GM12878 (cell line): ENCODE measurements around the gene TYSND1. TPM values are rescaled to one million over a fixed set of nuclear protein-coding genes. Genes with fewer than 3 reads are reported as not detected.

Experiments
- polyA plus RNA-seq, 11 experiments: library from polyadenylated mRNA; depleted of rRNA in 4 of 11; unstranded in 6 of 11; stranded (reverse) in 5 of 11; fragments of >200 nt; fragmentation: Nextera tagmentation in 4 of 11; fragmentation: Illumina TruSeq in 1 of 11; extraction: Ambion mirVana in 4 of 11; extraction: Trizol in 1 of 11; gene quantifications; 1 replicate in 1 of 11; 2 replicates in 10 of 11; pipeline versions ENCODE4 v1.2.1 to v1.2.3, GENCODE V29; 2011 to 2016; ENCODE audit warnings: inconsistent platforms in 2 of 11, missing spikeins in 2 of 11, low read depth in 1 of 11
- total RNA-seq, 4 experiments: library from RNA; depleted of rRNA in 3 of 4; stranded (reverse); fragments of >200 nt in 3 of 4; fragmentation: Illumina TruSeq in 1 of 4; extraction: Trizol in 1 of 4; gene quantifications; 2 replicates each; pipeline versions ENCODE4 v1.2.1 to v1.2.3, GENCODE V29; 2013 to 2021

Gene TYSND1
- total and polyA plus RNA-seq, 10 of the 15 experiments (the other 5 are each of a cell fraction or from before 2014, with no cell fraction given): 1.9 to 21.4 (median 12.0) TPM

Other genes with a start within 250 kb of the TYSND1 start
- not detected in 2 replicates for gene MACROH2A2, start 93.9 kb downstream of the TYSND1 start, total RNA-seq (2014; rRNA removed)
- not detected in 2 replicates for gene MACROH2A2, start 93.9 kb downstream of the TYSND1 start, total RNA-seq (2014; rRNA removed; fragmentation: Illumina TruSeq; extraction: Trizol)
- gene MACROH2A2, start 93.9 kb downstream of the TYSND1 start, total RNA-seq (2021): not detected in 2 replicates
- gene MACROH2A2, start 93.9 kb downstream of the TYSND1 start, polyA plus RNA-seq (2011; rRNA removed): 0.14 and 0.26 TPM in 2 replicates
- gene MACROH2A2, start 93.9 kb downstream of the TYSND1 start, polyA plus RNA-seq (2014; fragmentation: Illumina TruSeq; extraction: Trizol): not detected in 2 replicates
- not detected for gene MACROH2A2, start 93.9 kb downstream of the TYSND1 start, polyA plus RNA-seq (2014; fragmentation: Nextera tagmentation; extraction: Ambion mirVana)
- not detected in 2 replicates for gene MACROH2A2, start 93.9 kb downstream of the TYSND1 start, polyA plus RNA-seq (2014; rRNA removed)
- gene MACROH2A2, start 93.9 kb downstream of the TYSND1 start, polyA plus RNA-seq (2016; fragmentation: Nextera tagmentation; extraction: Ambion mirVana): under 1 TPM in 1 of 2 experiments, not detected in 1; 0.24 TPM
- 13.7 and 14.6 TPM in 2 replicates for gene AIFM2, start 13.9 kb downstream of the TYSND1 start, total RNA-seq (2014; rRNA removed)
- gene AIFM2, start 13.9 kb downstream of the TYSND1 start, total RNA-seq (2014; rRNA removed; fragmentation: Illumina TruSeq; extraction: Trizol): 12.1 and 12.6 TPM in 2 replicates
- 20.4 and 20.5 TPM in 2 replicates for gene AIFM2, start 13.9 kb downstream of the TYSND1 start, total RNA-seq (2021)
- gene AIFM2, start 13.9 kb downstream of the TYSND1 start, polyA plus RNA-seq (2011; rRNA removed): 11.7 and 17.5 TPM in 2 replicates
- gene AIFM2, start 13.9 kb downstream of the TYSND1 start, polyA plus RNA-seq (2014; fragmentation: Illumina TruSeq; extraction: Trizol): 5.7 and 12.2 TPM in 2 replicates
- 1 to 10 TPM; 4.5 to 8.0 TPM for gene AIFM2, start 13.9 kb downstream of the TYSND1 start, polyA plus RNA-seq (2014; fragmentation: Nextera tagmentation; extraction: Ambion mirVana)
- 20.3 and 24.5 TPM in 2 replicates for gene AIFM2, start 13.9 kb downstream of the TYSND1 start, polyA plus RNA-seq (2014; rRNA removed)
- gene AIFM2, start 13.9 kb downstream of the TYSND1 start, polyA plus RNA-seq (2016; fragmentation: Nextera tagmentation; extraction: Ambion mirVana): 10 to 100 TPM; 26.8 to 30.8 TPM
- 45.4 and 60.3 TPM in 2 replicates for gene SAR1A, start 23.8 kb upstream of the TYSND1 start, total RNA-seq (2014; rRNA removed)
- gene SAR1A, start 23.8 kb upstream of the TYSND1 start, total RNA-seq (2014; rRNA removed; fragmentation: Illumina TruSeq; extraction: Trizol): 52.7 and 54.7 TPM in 2 replicates
- gene SAR1A, start 23.8 kb upstream of the TYSND1 start, total RNA-seq (2021): 77.3 and 81.3 TPM in 2 replicates
- gene SAR1A, start 23.8 kb upstream of the TYSND1 start, polyA plus RNA-seq (2011; rRNA removed): 85.0 and 101 TPM in 2 replicates
- 54.8 and 55.6 TPM in 2 replicates for gene SAR1A, start 23.8 kb upstream of the TYSND1 start, polyA plus RNA-seq (2014; fragmentation: Illumina TruSeq; extraction: Trizol)
- 10 to 100 TPM; 69.4 to 81.1 TPM for gene SAR1A, start 23.8 kb upstream of the TYSND1 start, polyA plus RNA-seq (2014; fragmentation: Nextera tagmentation; extraction: Ambion mirVana)
- gene SAR1A, start 23.8 kb upstream of the TYSND1 start, polyA plus RNA-seq (2014; rRNA removed): 29.3 and 33.2 TPM in 2 replicates
- 10 to 100 TPM; 58.0 to 62.2 TPM for gene SAR1A, start 23.8 kb upstream of the TYSND1 start, polyA plus RNA-seq (2016; fragmentation: Nextera tagmentation; extraction: Ambion mirVana)
- 297 and 344 TPM in 2 replicates for gene PPA1, start 86.7 kb upstream of the TYSND1 start, total RNA-seq (2014; rRNA removed)
- gene PPA1, start 86.7 kb upstream of the TYSND1 start, total RNA-seq (2014; rRNA removed; fragmentation: Illumina TruSeq; extraction: Trizol): 334 and 338 TPM in 2 replicates
- 254 and 260 TPM in 2 replicates for gene PPA1, start 86.7 kb upstream of the TYSND1 start, total RNA-seq (2021)
- 452 and 655 TPM in 2 replicates for gene PPA1, start 86.7 kb upstream of the TYSND1 start, polyA plus RNA-seq (2011; rRNA removed)
- 296 and 362 TPM in 2 replicates for gene PPA1, start 86.7 kb upstream of the TYSND1 start, polyA plus RNA-seq (2014; fragmentation: Illumina TruSeq; extraction: Trizol)
- gene PPA1, start 86.7 kb upstream of the TYSND1 start, polyA plus RNA-seq (2014; fragmentation: Nextera tagmentation; extraction: Ambion mirVana): 100 to 1,000 TPM; 224 to 386 TPM
- 346 and 396 TPM in 2 replicates for gene PPA1, start 86.7 kb upstream of the TYSND1 start, polyA plus RNA-seq (2014; rRNA removed)
- 100 to 1,000 TPM; 353 to 365 TPM for gene PPA1, start 86.7 kb upstream of the TYSND1 start, polyA plus RNA-seq (2016; fragmentation: Nextera tagmentation; extraction: Ambion mirVana)
- not detected in 2 replicates for gene NPFFR1, start 137.3 kb upstream of the TYSND1 start, total RNA-seq (2014; rRNA removed)
- not detected in 2 replicates for gene NPFFR1, start 137.3 kb upstream of the TYSND1 start, total RNA-seq (2014; rRNA removed; fragmentation: Illumina TruSeq; extraction: Trizol)
- gene NPFFR1, start 137.3 kb upstream of the TYSND1 start, total RNA-seq (2021): not detected in 2 replicates
- 0.01 TPM in 1 of 2 replicates, not detected in the other for gene NPFFR1, start 137.3 kb upstream of the TYSND1 start, polyA plus RNA-seq (2011; rRNA removed)
- gene NPFFR1, start 137.3 kb upstream of the TYSND1 start, polyA plus RNA-seq (2014; fragmentation: Illumina TruSeq; extraction: Trizol): not detected in 2 replicates
- not detected for gene NPFFR1, start 137.3 kb upstream of the TYSND1 start, polyA plus RNA-seq (2014; fragmentation: Nextera tagmentation; extraction: Ambion mirVana)
- gene NPFFR1, start 137.3 kb upstream of the TYSND1 start, polyA plus RNA-seq (2014; rRNA removed): not detected in 2 replicates
- under 1 TPM in 1 of 2 experiments, not detected in 1; 0.03 TPM for gene NPFFR1, start 137.3 kb upstream of the TYSND1 start, polyA plus RNA-seq (2016; fragmentation: Nextera tagmentation; extraction: Ambion mirVana)
- 19.4 and 24.5 TPM in 2 replicates for gene LRRC20, start 235.9 kb upstream of the TYSND1 start, total RNA-seq (2014; rRNA removed)
- 10.0 and 10.2 TPM in 2 replicates for gene LRRC20, start 235.9 kb upstream of the TYSND1 start, total RNA-seq (2014; rRNA removed; fragmentation: Illumina TruSeq; extraction: Trizol)
- 25.9 and 27.6 TPM in 2 replicates for gene LRRC20, start 235.9 kb upstream of the TYSND1 start, total RNA-seq (2021)
- 14.9 and 28.0 TPM in 2 replicates for gene LRRC20, start 235.9 kb upstream of the TYSND1 start, polyA plus RNA-seq (2011; rRNA removed)
- gene LRRC20, start 235.9 kb upstream of the TYSND1 start, polyA plus RNA-seq (2014; fragmentation: Illumina TruSeq; extraction: Trizol): 13.5 and 21.5 TPM in 2 replicates
- gene LRRC20, start 235.9 kb upstream of the TYSND1 start, polyA plus RNA-seq (2014; fragmentation: Nextera tagmentation; extraction: Ambion mirVana): 1 to 10 TPM; 3.5 to 6.9 TPM
- 23.2 and 24.4 TPM in 2 replicates for gene LRRC20, start 235.9 kb upstream of the TYSND1 start, polyA plus RNA-seq (2014; rRNA removed)
- gene LRRC20, start 235.9 kb upstream of the TYSND1 start, polyA plus RNA-seq (2016; fragmentation: Nextera tagmentation; extraction: Ambion mirVana): 10 to 100 TPM; 13.3 to 15.7 TPM